CD14-positive monocyte (primary cell): ENCODE results near the gene SMCO4. TPM values are rescaled to one million over a fixed set of nuclear protein-coding genes. Genes with fewer than 3 reads are reported as not detected.
A peak's percentile ranks its signal among the peaks of the same experiment; 100 is the strongest.

ENCODE experiments used
- DNase-seq, 3 donors: peaks; one replicate each; pipeline ENCODE4 v3.0.0-alpha.2; 2011 to 2022
- H2AFZ ChIP-seq: 2 replicates; pipeline ENCODE4 v1.6.0; 2012; ENCODE audit warnings: mild to moderate bottlenecking, low read depth, low read length, inconsistent platforms; ENCODE audit not compliant: insufficient read depth, poor library complexity, severe bottlenecking
- H3K27ac ChIP-seq, 2 donors: 1 replicate in 1 of 2; 2 replicates in 1 of 2; pipeline ENCODE4 v1.5.1; 2012 to 2013; ENCODE audit warnings: low read length in 2 of 2, control low read depth in 1 of 2, inconsistent platforms in 1 of 2, low read depth in 1 of 2, mild to moderate bottlenecking in 1 of 2
- H3K27me3 ChIP-seq, 2 donors: one replicate each; pipeline versions ENCODE4 v1.6.0 to v1.6.1; 2011 to 2013; ENCODE audit warnings: low read length in 2 of 2; ENCODE audit not compliant: control insufficient read depth in 2 of 2, insufficient read depth in 2 of 2
- H3K36me3 ChIP-seq, 2 donors: replicated peaks in 1 of 2; 1 replicate in 1 of 2; 2 replicates in 1 of 2; pipeline versions ENCODE4 v1.5.1 to v1.6.1; 2012 to 2013; ENCODE audit warnings: low read length in 2 of 2, control low read depth in 1 of 2, inconsistent platforms in 1 of 2, mild to moderate bottlenecking in 1 of 2; ENCODE audit not compliant: insufficient read depth in 2 of 2, control insufficient read depth in 1 of 2
- H3K4me1 ChIP-seq, 2 donors: 1 replicate in 1 of 2; 2 replicates in 1 of 2; pipeline versions ENCODE4 v1.5.1 to v1.6.1; 2012 to 2013; ENCODE audit warnings: low read length in 2 of 2, control low read depth in 1 of 2, inconsistent platforms in 1 of 2, mild to moderate bottlenecking in 1 of 2, moderate library complexity in 1 of 2; ENCODE audit not compliant: insufficient read depth in 2 of 2, control insufficient read depth in 1 of 2
- H3K4me2 ChIP-seq: replicated peaks from 2 replicates; pipeline ENCODE3; 2012; ENCODE audit warnings: low read length, moderate library complexity, mild to moderate bottlenecking; ENCODE audit not compliant: poor library complexity, severe bottlenecking; ENCODE audit errors: extremely low read depth
- H3K4me3 ChIP-seq, 3 experiments: fragments of 200-600 bp in 1 of 3; sonication (generic) in 1 of 3; replicated peaks in 1 of 3; 1 replicate in 2 of 3; 2 replicates in 1 of 3; pipeline ENCODE4 v1.5.1; 2011 to 2013; ENCODE audit warnings: low read length in 3 of 3, mild to moderate bottlenecking in 3 of 3, control low read depth in 2 of 3, low read depth in 2 of 3, inconsistent platforms in 1 of 3, moderate library complexity in 1 of 3
- H3K79me2 ChIP-seq: 2 replicates; pipeline ENCODE4 v1.6.0; 2012; ENCODE audit warnings: mild to moderate bottlenecking, control low read depth, inconsistent platforms, low read length, moderate library complexity; ENCODE audit not compliant: insufficient read depth
- H3K9ac ChIP-seq: 2 replicates; pipeline ENCODE4 v1.6.0; 2017; ENCODE audit warnings: low read length, mild to moderate bottlenecking; ENCODE audit not compliant: insufficient read depth, poor library complexity, severe bottlenecking
- H3K9me3 ChIP-seq, 2 donors: replicated peaks in 1 of 2; 1 replicate in 1 of 2; 2 replicates in 1 of 2; pipeline versions ENCODE4 v1.5.1 to v1.6.1; 2012 to 2013; ENCODE audit warnings: low read length in 2 of 2, control low read depth in 1 of 2; ENCODE audit not compliant: control insufficient read depth in 1 of 2, insufficient read depth in 1 of 2
- H4K20me1 ChIP-seq: 2 replicates; pipeline ENCODE4 v1.6.0; 2012; ENCODE audit warnings: mild to moderate bottlenecking, low read length, control low read depth, moderate library complexity; ENCODE audit not compliant: insufficient read depth
- H3K27ac Mint-ChIP-seq, 7 donors: one replicate each; pipeline ENCODE4 v1.8.0; 2020; ENCODE audit warnings: mild to moderate bottlenecking in 7 of 7, mixed read lengths in 7 of 7, moderate library complexity in 6 of 7, inconsistent platforms in 2 of 7
- H3K27me3 Mint-ChIP-seq, 3 donors: one replicate each; pipeline ENCODE4 v1.8.0; 2021 to 2022; ENCODE audit warnings: low read depth in 3 of 3, mild to moderate bottlenecking in 3 of 3, mixed read lengths in 3 of 3, moderate library complexity in 3 of 3, inconsistent platforms in 1 of 3
- H3K36me3 Mint-ChIP-seq, 2 donors: one replicate each; pipeline ENCODE4 v1.8.0; 2020; ENCODE audit warnings: mixed read lengths in 2 of 2, inconsistent platforms in 1 of 2, mild to moderate bottlenecking in 1 of 2
- H3K4me1 Mint-ChIP-seq: one replicate; pipeline ENCODE4 v1.8.0; 2020; ENCODE audit warnings: mild to moderate bottlenecking, mixed read lengths
- H3K4me3 Mint-ChIP-seq, 2 donors: one replicate each; pipeline ENCODE4 v1.8.0; 2020; ENCODE audit warnings: mild to moderate bottlenecking in 2 of 2, mixed read lengths in 2 of 2, moderate library complexity in 1 of 2
- H3K9me3 Mint-ChIP-seq, 7 donors: one replicate each; pipeline ENCODE4 v1.8.0; 2020 to 2022; ENCODE audit warnings: mixed read lengths in 7 of 7, mild to moderate bottlenecking in 6 of 7, moderate library complexity in 6 of 7, inconsistent platforms in 2 of 7
- WGBS: methylation state at CpG from one replicate; pipeline ENCODE4 v1.1.5; 2013; ENCODE audit warnings: missing lambda C conversion rate; ENCODE audit not compliant: insufficient coverage; 5-methylcytosine and 5-hydroxymethylcytosine counted together
- intact Hi-C, 2 donors: fragments of 100-400 bp; cut with micrococcal nuclease; formaldehyde crosslinking; loops; one replicate each; pipeline versions ENCODE4 v1.15.0 to v1.15.1; 2023
- polyA plus RNA-seq, 3 donors: library from polyadenylated mRNA; depleted of rRNA in 1 of 3; unstranded in 2 of 3; stranded (reverse) in 1 of 3; fragments of 300-500 nt in 2 of 3; fragments of >200 nt in 1 of 3; fragmentation: Illumina TruSeq in 2 of 3; gene quantifications; 1 replicate in 2 of 3; 2 replicates in 1 of 3; pipeline ENCODE4 v1.2.3, GENCODE V29; 2012 to 2021
- TF ChIP-seq, protein P1 (sequence below): fragments of 200-600 bp; IDR thresholded peaks from one replicate; pipeline ENCODE4 v1.8.0; 2022; ENCODE audit warnings: antibody characterized with exemption, mild to moderate bottlenecking

Gene SMCO4
- polyA plus RNA-seq, 3 donors = 110 to 242 (median 169) TPM

- no peak for DNase-seq
- H3K4me1 Mint-ChIP-seq = peaks cover 14% of the 10 kb centered on the region
- no peaks in the 10 kb centered on the region for H3K36me3 ChIP-seq
- no peaks in the 10 kb centered on the region for H3K79me2 ChIP-seq
- H3K27ac ChIP-seq = no peak overlapping the region
- intact Hi-C loops = no loop called here
- no peak overlapping the region for H3K4me3 Mint-ChIP-seq
- no peak overlapping the region for H3K27ac Mint-ChIP-seq
- H3K4me2 ChIP-seq = no peak overlapping the region
- peaks cover 2 to 7% of the 10 kb centered on the region in 2 donors for H3K9me3 ChIP-seq
- H3K9me3 Mint-ChIP-seq = peaks cover 2 to 6% (median 5%) of the 10 kb centered on the region in 7 donors
- H3K9ac ChIP-seq = no peak overlapping the region
- peaks cover 0 to 2% (median 0%) of the 10 kb centered on the region in 3 donors for H3K27me3 Mint-ChIP-seq
- TF ChIP-seq, protein P1, sequence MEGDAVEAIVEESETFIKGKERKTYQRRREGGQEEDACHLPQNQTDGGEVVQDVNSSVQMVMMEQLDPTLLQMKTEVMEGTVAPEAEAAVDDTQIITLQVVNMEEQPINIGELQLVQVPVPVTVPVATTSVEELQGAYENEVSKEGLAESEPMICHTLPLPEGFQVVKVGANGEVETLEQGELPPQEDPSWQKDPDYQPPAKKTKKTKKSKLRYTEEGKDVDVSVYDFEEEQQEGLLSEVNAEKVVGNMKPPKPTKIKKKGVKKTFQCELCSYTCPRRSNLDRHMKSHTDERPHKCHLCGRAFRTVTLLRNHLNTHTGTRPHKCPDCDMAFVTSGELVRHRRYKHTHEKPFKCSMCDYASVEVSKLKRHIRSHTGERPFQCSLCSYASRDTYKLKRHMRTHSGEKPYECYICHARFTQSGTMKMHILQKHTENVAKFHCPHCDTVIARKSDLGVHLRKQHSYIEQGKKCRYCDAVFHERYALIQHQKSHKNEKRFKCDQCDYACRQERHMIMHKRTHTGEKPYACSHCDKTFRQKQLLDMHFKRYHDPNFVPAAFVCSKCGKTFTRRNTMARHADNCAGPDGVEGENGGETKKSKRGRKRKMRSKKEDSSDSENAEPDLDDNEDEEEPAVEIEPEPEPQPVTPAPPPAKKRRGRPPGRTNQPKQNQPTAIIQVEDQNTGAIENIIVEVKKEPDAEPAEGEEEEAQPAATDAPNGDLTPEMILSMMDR = no peak
- no peak overlapping the region for H3K4me3 ChIP-seq
- H4K20me1 ChIP-seq = no peaks in the 10 kb centered on the region
- peaks cover 0 to 4% of the 10 kb centered on the region in 2 donors for H3K4me1 ChIP-seq
- H3K36me3 Mint-ChIP-seq = no peaks in the 10 kb centered on the region
- peaks cover 0 to 2% of the 10 kb centered on the region in 2 donors for H3K27me3 ChIP-seq
- H2AFZ ChIP-seq = no peak overlapping the region
- no CpG with 5 or more reads among the region's 2 CpGs for WGBS
Measured at GRCh38 chr11:93574638-93575220, 31.5 kb upstream of the SMCO4 start.

DNA sequence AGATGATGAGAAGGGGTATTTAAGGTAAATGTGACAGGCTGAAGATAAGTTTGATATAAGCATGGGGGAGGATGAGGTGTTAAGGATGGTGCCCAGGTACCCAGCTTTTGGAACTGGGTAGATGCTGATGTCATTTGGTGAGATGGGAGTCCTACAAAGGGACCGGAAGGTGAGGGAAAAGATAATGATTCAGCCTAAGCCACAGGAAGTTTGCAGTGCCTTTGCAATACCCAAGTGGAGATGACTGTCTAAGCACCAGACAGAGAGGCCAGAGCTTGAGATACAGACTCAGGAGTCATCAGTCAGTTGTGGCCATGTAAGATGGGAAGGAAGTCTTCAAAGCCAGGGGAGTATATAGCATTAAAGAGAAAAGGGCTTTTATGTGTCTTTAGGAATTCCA lies 30.0 kb upstream of the SMCO4 start:
- DNase-seq = peak in 2 of 3 donors; percentile 11 to 25
- H3K4me1 Mint-ChIP-seq = peaks cover 14% of the 10 kb centered on the region
- H3K79me2 ChIP-seq = no peaks in the 10 kb centered on the region
- TF ChIP-seq, protein P1 = no peak
- H3K4me3 ChIP-seq = no peak overlapping the region
- peaks cover 0 to 2% (median 0%) of the 10 kb centered on the region in 7 donors for H3K9me3 Mint-ChIP-seq
- no peak overlapping the region for H3K27ac Mint-ChIP-seq
- H3K4me1 ChIP-seq = peaks cover 0 to 4% of the 10 kb centered on the region in 2 donors
- no peaks in the 10 kb centered on the region for H3K36me3 ChIP-seq
- no peak overlapping the region for H3K4me2 ChIP-seq
- no peak overlapping the region for H3K27ac ChIP-seq
- no peak overlapping the region for H3K4me3 Mint-ChIP-seq
- peaks cover 0 to 2% of the 10 kb centered on the region in 2 donors for H3K27me3 ChIP-seq
- no peaks in the 10 kb centered on the region for H3K36me3 Mint-ChIP-seq
- intact Hi-C loops = no loop called here
- peak overlapping the region; percentile 18 for H2AFZ ChIP-seq
- 67% methylated on average over 1 of the region's 1 CpG for WGBS
- peaks cover 0 to 1% (median 0%) of the 10 kb centered on the region in 3 donors for H3K27me3 Mint-ChIP-seq
- no peaks in the 10 kb centered on the region for H3K9me3 ChIP-seq
- H4K20me1 ChIP-seq = no peaks in the 10 kb centered on the region
- no peak overlapping the region for H3K9ac ChIP-seq
